GM21528 (cell line): ENCODE measurements around the gene PFKFB3.
"Not testable (repeated sequence)": the region's sequence is repeated elsewhere in the genome, so short reads cannot be mapped to it uniquely, and the experiment has no call there.

ENCODE experiments used
- ATAC-seq: cut with Tn5 transposase; IDR thresholded peaks from one replicate; pipeline ENCODE4 v1.9.1; 2021; ENCODE audit warnings: mild to moderate bottlenecking, moderate library complexity; ENCODE audit not compliant: unreplicated experiment, low FRiP score

Gene PFKFB3

DNA sequence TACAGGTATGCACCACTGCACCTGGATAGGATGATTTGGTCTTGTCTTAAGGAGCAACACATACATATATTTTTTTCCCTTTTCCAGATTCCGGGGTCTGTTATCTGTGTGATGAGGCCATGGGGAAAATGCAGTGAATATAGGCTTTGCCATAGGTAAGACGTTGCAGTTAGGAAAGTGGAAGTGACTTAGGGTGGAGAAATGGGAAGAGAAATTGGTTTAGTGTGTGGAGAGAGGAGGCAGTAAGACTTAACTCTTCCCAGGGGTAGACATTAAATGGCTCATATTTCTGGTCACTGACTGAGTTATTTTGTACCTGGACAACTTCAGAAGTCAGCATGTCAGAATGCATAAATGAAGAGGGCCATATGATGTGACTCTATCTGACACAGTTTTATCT, 66.7 kb downstream of the PFKFB3 start:
- no peak for ATAC-seq

DNA sequence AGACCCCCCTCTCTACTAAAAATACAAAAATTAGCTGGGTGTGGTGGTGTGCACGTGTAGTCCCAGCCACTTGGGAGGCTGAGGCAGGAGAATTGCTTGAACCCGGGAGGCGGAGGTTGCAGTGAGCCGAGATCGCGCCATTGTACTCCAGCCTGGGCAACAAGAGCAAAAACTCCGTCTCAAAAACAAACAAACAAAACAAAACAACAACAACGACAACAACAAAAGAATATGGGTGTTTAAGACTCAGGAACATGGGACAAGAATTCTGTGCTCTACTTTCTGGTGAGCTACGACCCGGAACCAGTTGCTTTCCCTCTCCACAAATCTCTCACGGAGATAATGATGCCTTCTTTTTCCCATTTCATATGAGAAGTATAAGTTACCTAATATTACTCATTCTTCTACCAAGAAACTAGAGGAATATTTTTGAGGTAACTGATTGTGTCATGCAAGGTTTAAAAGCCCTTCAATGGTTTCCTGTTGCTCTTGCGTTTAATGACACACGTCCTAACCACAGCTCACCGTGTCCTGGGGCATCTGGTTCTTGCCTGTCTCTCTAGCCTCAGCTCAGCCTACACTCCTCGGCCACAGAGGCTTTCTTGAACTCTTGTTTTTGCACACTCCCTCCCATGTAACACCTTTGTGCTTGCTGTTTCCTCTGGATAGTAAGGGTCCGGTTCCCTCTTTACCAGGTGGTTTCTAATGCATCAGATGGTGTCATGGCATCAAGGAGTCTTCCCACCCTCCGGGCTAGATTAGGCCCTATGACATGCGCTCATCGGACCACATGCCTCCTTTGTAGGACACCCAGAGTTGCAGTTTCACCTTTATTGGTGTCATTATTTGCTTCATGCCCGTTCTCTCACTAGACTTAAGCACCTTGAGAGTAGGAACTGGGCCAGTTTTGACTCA, 67.5 kb downstream of the PFKFB3 start:
- peak; percentile 71 for ATAC-seq

DNA sequence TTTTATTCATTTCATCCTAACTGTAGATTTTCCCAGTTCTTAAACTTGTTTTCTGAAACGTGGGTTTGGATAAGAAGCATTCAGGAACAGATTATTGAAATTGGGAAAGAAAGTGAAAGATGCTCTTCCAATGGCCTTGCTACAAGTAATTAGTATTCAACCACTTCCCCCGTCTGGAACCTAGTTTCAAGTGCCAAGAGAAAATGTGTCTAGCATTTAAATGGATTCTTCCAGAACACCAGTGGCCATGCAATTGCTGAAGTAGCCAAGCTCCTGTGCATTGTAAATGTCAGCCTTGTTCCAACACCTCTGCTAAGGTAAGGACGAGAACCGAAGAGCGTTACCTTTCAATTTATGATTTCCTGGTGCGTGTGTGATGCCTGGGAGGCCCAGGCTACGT, 68.2 kb downstream of the PFKFB3 start:
- no peak for ATAC-seq

DNA sequence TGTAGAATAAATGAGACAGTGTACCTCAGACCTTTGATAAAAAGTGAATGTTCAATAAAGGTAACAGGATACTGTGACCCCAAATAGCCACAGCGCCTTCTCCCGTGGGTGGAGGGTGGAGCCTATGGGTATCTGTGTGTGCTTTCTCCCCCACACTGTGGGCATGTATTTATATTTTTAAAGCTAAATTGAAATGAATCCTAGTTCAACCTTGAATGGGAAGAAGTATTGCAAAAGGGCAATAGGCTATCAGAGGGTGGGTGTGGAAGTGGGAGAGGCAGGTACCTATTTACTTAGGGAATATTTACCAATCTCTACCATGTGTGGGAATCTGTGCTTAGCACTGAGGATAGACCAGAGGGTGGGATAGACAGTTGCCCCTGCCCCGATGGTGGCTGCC, 68.9 kb downstream of the PFKFB3 start:
- no peak for ATAC-seq

DNA sequence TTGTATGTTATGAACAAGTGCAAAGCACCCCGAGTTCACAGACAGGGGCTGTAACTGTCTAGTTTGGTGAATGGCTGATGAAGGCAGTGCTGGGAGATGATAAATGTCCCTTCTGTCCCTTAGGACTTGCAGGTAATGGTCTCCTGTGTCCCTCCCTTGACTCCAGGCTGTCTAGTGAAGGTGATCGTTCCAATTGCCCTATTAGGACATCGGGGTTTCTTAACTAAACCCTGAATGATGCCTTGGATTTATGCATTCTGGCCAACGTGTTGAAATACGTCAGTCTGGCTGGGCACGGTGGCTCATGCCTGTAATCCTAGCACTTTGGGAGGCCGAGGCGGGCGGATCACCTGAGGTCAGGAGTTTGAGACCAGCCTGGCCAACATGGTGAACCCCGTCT, 69.4 kb downstream of the PFKFB3 start:
- ATAC-seq: no peak

DNA sequence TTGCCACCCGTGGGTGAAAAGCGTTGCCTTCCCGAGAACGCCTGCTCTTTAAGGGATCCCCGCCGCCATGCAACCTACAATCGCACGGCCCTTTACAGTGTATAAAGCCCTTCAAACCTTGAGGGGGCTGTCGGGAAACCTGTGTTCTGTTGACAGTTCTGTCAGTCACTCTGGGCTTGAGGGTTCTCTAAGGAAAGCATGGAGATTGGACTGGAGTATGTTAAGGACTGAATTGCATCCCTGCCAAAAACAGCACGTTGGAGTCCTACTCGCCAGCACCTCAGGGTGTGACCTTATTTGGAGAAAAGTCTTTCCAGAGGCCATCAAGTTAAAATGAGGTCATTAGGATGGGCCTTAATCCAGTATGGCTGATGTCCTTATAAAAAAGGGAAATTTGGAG, 70.6 kb downstream of the PFKFB3 start:
- no peak for ATAC-seq

DNA sequence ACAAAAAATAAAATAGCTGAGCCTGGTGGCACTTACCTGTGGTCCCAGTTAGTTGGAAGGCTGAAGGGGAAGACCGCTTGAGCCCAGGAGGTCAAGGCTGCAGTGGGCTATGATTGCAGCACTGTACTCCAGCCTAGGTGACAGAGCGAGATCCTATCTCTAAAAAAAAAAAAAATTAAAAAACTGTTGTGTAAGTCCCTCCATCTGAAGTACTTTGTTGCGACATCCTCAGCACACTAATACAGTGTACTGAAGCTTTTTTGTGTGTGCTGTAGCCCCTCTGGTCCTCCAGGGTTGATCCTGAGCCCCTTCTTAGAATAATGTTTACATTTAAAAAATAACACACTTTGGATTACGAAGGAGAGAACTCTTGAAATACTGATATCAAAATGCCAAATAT, 71.3 kb downstream of the PFKFB3 start:
- ATAC-seq: no peak

DNA sequence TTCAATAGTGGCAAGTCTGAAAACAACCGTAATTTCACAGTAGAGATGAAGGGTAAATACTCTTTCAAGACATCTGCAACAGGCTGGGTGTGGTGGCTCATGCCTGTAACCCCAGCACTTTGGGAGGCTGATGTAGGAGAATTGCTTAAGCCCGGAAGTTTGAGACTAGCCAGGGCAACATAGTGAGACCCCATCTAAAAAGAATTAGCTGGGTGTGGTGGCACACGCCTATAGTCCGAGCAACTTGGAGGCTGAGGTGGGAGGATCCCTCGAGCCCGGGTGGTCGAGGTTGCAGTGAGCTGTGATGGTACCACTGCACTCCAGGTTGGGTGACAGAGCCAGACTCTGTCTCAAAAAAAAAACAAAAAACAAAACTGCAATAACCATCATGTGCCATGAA, 71.8 kb downstream of the PFKFB3 start:
- no peak for ATAC-seq

DNA sequence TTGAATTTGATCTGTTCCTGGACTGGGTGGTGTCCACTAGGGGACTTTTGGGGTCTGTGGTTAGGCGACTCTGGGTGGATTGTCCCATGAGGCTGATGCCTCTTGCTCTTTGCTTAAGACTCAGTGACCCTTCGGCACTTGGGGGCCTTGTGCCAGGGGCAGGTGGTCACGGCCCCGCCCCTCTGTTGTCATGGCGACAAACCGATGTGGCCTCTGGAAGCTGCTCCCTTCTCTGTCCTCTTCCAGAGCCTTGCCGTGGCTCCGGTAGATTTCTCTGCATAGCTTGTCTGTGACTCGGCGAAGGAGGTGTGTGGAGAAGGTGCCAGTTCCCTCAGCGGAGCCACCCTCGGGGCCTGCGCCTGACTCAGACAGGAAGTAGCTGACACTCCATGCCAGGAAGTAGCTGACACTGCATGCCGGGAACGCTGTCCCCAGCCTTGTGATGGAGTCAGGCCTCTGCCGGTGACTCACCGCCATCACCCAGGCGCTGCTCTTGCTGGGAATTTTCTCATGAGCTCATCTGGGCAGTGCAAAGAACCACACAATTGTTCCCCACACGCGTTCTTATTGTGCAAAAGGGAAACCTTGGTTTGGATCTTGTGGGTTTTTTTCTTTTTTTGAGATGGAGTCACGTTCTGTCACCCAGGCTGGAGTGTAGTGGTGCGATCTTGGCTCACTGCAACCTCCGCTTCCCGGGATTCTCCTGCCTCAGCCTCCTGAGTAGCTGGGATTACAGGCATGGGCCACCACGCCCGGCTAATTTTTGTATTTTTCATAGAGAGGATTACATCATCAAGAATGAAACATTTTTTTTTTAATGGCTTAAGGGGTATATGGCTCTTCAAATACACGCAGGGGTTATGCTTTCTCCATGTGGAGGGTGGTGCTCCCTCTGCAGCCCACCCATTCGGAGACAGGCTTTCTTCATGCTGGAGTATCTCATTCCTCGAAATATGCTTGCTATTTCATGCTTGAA, 72.6 kb downstream of the PFKFB3 start:
- no peak for ATAC-seq

DNA sequence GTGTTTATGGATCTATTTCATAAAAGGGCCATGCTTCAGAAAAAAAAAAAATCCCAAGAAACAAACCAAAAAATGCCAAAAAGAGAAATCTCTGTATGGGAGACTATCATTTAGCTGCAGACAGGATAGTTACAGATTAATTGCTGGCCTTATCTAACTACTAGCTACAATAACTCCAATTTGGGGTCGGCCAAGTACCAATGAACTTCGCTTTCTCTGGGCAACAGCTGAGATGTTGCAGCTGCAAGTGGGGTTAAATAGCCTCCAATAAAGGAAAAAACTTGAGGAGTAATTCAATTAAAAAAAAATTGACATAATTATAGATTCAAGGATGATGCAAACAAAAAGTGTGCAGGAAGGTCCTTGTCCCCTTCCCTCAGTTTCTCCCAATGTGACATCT, 73.6 kb downstream of the PFKFB3 start:
- ATAC-seq: no peak

DNA sequence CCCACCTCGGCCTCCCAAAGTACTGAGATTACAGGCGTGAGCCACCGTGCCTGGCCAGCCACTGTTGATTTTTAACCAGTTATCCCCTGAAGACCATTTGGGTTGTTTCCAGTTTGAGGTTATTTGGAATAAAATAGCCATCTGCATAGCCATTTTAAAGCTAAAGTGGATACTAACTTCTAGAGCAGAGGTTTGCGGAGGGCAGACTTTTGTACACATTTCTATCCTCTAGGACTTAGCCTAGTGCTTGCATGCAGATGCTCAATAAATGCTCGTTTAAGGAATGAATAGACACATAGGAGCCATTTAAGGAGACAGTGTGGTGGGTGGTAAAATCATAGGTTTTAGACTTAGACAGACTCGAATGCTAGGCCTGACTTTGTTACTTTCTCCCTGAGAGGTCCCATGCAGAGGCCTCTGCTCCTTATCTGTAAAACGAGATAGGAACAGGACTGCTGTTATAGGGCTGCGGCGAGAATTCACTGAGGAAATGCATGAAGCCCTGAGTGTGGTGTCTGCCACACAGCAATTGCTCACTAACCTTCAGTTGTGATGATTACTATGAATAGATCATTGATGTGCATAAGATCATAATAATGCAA, 75.9 kb downstream of the PFKFB3 start:
- ATAC-seq: no peak

DNA sequence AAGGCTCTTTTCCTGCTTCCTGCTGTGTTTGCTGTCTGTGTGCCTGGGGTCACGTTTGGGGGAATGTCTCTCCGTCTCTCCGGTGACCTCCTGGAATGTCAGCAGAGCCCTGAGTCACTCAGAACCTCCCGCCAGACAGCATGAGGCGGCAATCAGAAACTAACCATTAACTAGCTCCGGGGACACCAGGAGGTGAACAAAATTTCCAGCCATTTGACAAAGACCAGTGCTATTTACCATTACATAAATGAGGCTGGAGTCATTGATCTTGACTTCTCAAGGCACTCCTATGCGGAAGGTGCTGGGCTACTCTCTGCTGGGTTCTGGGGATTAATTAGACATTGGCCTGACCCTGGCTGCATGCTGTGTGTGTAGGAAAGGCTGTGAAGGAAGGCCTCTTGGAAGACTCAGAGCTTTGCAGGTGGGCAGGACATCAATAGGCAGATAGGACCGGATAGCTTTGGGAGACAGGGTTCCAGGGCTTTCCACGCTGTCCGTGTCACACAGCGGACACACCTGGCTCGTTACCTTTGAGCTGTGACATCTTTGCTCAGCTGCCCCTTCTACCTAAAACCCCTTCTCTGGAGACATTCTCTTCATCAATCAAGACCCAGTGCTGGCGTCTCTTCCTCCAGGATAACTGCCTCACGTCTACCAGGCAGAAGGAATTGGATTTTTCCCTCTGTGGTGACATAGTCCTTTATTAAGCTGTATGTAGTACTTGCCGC, 77.0 kb downstream of the PFKFB3 start:
- no peak for ATAC-seq

DNA sequence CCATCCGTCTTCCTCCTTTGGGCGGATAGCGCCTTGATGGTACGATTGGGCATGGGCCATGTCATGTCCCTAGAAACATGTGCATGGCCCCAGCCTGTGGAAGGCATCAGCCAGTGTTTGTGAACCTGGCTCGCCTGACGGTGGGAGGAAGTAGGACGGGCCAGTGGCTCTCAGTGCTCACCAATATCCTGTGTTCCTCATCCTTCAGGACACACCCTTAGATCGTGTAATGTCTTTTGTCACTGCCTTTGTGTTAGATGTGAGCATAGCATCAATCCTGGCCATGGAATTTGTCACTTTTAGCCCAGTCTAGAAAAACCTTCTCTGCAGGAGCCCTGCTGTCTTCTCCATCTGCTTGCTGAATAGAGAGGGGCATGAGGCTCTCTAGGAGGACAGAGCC, 77.6 kb downstream of the PFKFB3 start:
- ATAC-seq: no peak

DNA sequence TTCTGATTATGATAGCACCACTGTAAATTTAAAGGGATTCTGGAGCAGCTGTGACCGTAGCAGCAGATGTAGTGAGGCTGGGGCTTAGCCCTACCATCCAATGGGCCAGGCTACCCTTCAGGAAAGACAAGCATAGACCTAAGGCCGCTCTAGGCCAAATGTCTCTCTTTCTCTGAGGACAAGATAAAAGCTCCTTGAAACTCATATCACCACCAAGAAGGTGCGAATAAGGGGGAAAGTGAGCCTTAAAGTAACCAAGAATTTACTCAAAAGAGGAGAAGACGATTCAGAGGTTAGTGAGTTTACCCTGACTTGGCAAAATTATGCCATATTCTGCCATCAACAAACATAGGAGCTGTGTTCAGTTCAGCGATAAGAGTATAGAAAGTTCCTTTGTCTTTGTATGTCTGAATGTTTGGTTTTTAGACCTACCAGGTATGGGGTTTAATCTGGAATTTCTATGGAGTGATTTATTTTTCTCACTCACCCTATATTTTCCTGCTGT, 79.8 kb downstream of the PFKFB3 start:
- no peak for ATAC-seq

DNA sequence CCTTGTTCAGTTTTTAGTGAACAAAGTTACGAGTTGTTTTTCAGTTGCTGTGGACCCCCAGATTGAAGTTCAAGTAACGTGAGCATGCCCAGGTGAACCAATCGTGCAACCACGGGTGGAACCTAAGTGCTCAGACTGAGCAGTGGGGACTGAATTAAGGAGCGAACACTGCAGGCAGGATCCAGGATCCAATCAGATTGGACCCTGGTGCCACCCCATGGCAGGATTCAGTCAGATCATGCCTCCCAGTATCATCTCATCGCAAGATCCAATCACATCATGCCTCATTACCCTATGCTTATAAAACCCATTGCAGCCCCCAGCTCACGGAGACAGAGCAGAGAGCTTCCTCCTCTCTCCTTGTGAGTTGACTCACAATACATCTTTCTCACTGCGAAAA, 80.9 kb downstream of the PFKFB3 start:
- no peak for ATAC-seq

DNA sequence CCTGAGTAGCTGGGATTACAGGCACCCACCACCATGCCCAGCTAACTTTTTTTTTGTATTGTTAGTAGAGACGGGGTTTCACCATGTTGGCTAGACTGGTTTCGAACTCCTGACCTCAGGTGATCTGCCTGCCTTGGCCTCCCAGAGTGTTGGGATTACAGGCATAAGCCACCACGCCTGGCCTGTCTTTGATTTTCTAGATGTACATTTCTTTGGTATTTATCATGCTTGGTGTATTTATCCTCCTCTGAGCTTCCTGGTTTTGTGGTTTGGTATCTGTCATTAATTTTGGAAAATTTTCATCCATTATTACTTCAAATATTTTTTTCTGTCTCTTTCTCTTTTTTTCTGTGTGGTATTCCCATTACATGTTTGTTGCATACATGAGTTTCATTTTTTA, 87.9 kb downstream of the PFKFB3 start:
- ATAC-seq: not testable (repeated sequence)

DNA sequence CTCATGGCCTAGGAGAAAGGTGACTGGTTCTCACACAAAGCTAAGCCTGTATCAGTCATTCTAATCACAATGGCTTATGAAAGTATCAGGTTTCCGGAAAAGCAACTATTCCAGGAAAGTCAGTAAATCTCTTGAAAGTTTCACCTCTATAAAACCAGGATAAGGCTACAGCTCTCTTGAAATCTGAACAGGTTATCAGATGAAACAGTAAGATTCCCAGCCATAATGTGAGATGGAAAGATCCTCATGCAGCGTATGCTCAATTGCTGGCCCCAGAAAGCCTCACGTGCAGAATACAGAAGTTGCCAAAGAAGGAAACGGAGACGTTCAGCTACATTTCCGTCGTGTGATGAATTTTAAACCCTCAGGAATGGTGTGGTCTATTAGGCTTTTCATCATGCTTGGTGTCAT, 90.0 kb downstream of the PFKFB3 start:
- no peak for ATAC-seq

DNA sequence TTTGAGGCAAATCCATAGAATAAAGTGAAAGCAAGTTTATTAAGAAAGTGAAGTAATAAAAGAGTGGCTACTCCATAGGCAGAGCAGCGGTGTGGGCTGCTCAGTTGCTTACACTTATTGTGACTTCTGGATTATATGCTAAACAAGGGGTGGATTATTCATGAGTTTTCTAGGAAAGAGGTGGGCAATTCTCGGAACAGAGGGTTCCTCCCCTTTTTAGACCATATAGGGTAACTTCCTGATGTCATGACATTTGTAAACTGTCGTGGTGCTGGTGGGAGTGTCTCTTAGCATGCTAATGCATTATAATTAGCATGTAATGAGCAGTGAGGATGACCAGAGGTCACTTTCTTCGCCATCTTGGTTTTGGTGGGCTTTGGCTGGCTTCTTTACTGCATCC, 93.7 kb downstream of the PFKFB3 start:
- not testable (repeated sequence) for ATAC-seq

DNA sequence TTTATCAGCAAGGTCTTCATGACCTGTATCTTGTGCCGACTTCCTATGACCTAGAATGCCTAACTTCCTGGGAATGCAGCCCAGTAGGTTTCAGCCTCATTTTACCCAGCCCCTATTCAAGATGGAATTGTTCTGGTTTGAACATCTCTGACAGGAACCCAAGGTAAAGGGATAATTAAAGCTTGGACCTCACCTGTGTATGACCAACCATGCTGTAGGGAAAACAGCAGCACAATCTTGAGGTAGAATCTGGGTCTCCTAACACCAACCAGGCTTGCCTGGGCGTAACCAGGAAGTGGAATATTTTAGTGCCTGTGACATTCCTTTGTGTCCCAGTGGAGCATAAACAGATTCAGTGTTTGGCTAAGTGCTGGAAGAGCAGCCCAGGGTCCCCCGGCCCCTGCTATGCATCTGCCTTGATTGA, 94.1 kb downstream of the PFKFB3 start:
- no peak for ATAC-seq

DNA sequence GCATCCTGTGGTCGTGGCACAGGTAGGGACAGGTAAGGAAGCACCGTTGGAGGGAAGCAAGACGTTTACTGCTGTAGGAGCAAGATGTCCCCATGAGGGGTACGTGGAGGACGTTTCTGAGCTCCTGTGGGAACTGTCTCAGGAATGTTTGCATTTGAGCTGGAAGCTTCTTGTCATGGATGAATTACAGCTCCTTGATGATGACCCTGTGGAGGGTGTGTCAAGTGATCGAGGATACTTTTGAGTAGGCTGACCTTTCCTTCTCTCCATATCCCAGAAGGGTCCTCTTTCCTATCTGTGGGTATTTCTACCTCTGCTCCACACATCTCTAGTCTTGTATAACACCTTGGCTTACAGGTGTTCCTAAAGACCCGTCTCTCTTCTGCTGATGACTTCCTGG, 94.8 kb downstream of the PFKFB3 start:
- no peak for ATAC-seq
